OCI-LY1 (cell line): ENCODE measurements around the gene ZNF562.

ENCODE experiments used
- H2AFZ ChIP-seq: fragments of 200-600 bp; sonication (generic), shearing (Covaris generic); 2 replicates; pipeline ENCODE4 v1.6.0; 2014; ENCODE audit warnings: antibody characterized with exemption, mild to moderate bottlenecking, low read length
- H3F3A ChIP-seq: fragments of 200-600 bp; sonication (generic), shearing (Covaris generic); 2 replicates; pipeline ENCODE4 v1.6.0; 2014; ENCODE audit warnings: mild to moderate bottlenecking, antibody characterized with exemption, low read length, moderate library complexity; ENCODE audit not compliant: insufficient read depth
- H3K27ac ChIP-seq: fragments of 200-600 bp; sonication (generic); 2 replicates; pipeline ENCODE4 v1.5.1; 2014; ENCODE audit warnings: low read length, mixed run types, mild to moderate bottlenecking, low read depth; ENCODE audit not compliant: poor library complexity, severe bottlenecking
- H3K27me3 ChIP-seq: fragments of 200-600 bp; sonication (generic); 2 replicates; pipeline ENCODE4 v1.6.0; 2014; ENCODE audit warnings: antibody characterized with exemption, mild to moderate bottlenecking, low read length, moderate library complexity; ENCODE audit not compliant: insufficient read depth
- H3K36me3 ChIP-seq: fragments of 200-600 bp; sonication (generic); 2 replicates; pipeline ENCODE4 v1.6.1; 2014; ENCODE audit warnings: mild to moderate bottlenecking, antibody characterized with exemption, low read length, moderate library complexity, mixed read lengths; ENCODE audit not compliant: insufficient read depth
- H3K4me1 ChIP-seq: fragments of 200-600 bp; sonication (generic); 2 replicates; pipeline ENCODE4 v1.5.1; 2014; ENCODE audit warnings: mild to moderate bottlenecking, low read length, moderate library complexity; ENCODE audit not compliant: insufficient read depth, severe bottlenecking
- H3K4me2 ChIP-seq: fragments of 200-600 bp; sonication (generic), shearing (Covaris generic); 2 replicates; pipeline ENCODE4 v1.6.1; 2014; ENCODE audit warnings: low read length
- H3K4me3 ChIP-seq: fragments of 200-600 bp; sonication (generic); 2 replicates; pipeline ENCODE4 v1.5.1; 2014; ENCODE audit warnings: low read length, low read depth, mild to moderate bottlenecking, mixed read lengths; ENCODE audit not compliant: poor library complexity, severe bottlenecking
- H3K79me2 ChIP-seq: fragments of 200-600 bp; shearing (Covaris generic); 2 replicates; pipeline ENCODE4 v1.6.1; 2016; ENCODE audit warnings: mixed run types, low read length, mixed read lengths; ENCODE audit not compliant: insufficient read depth
- H3K9ac ChIP-seq: fragments of 200-600 bp; sonication (generic), shearing (Covaris generic); 2 replicates; pipeline ENCODE4 v1.6.1; 2014; ENCODE audit warnings: mild to moderate bottlenecking, low read length, mixed read lengths
- H3K9me2 ChIP-seq: fragments of 200-600 bp; sonication (generic), shearing (Covaris generic); 2 replicates; pipeline ENCODE4 v1.6.1; 2014; ENCODE audit warnings: low read depth, mild to moderate bottlenecking, low read length, mixed read lengths
- H3K9me3 ChIP-seq: fragments of 200-600 bp; shearing (Covaris generic); 2 replicates; pipeline ENCODE4 v1.6.1; 2014; ENCODE audit warnings: low read length, mixed read lengths
- H4K20me1 ChIP-seq: fragments of 200-600 bp; sonication (generic), shearing (Covaris generic); 2 replicates; pipeline ENCODE4 v1.6.0; 2016; ENCODE audit warnings: mild to moderate bottlenecking, low read length; ENCODE audit not compliant: insufficient read depth
- CTCF ChIP-seq: fragments of 200-600 bp; sonication (generic), shearing (Covaris generic); IDR thresholded peaks from 2 replicates; pipeline ENCODE4 v1.5.1; 2017; ENCODE audit warnings: mild to moderate bottlenecking, antibody characterized with exemption, low read length, moderate library complexity, mixed read lengths
- EZH2 ChIP-seq: fragments of 200-600 bp; sonication (generic), shearing (Covaris generic); IDR thresholded peaks from 2 replicates; pipeline ENCODE4 v1.8.0; 2017; ENCODE audit warnings: borderline replicate concordance, mixed run types, mild to moderate bottlenecking, antibody characterized with exemption, low read length, moderate library complexity, mixed read lengths

Gene ZNF562

GRCh38 chr19:9671655-9672054 is 3.2 kb downstream of the ZNF562 start:
- Histone ChIP-seq H3K27me3 (no peaks in the 10 kb centered on the region), H3K79me2 (peaks cover 72% of the 10 kb centered on the region), H3K4me1 (no peaks in the 10 kb centered on the region), H3K9me2 (no peaks in the 10 kb centered on the region), H3K27ac (no peak overlapping the region), H4K20me1 (no peaks in the 10 kb centered on the region), H3K9me3 (peaks cover 35% of the 10 kb centered on the region), H3K36me3 (peaks cover 64% of the 10 kb centered on the region), H3K4me3 (no peak overlapping the region), H3F3A (no peaks in the 10 kb centered on the region), H2AFZ (no peak overlapping the region), H3K9ac (no peak overlapping the region), H3K4me2 (no peak overlapping the region)
- TF ChIP-seq CTCF, result no peak
- no peak for TF ChIP-seq EZH2

- H3K9me3 ChIP-seq, result peaks cover 44% of the 10 kb centered on the region
- H3K4me1 ChIP-seq, result no peaks in the 10 kb centered on the region
- no peak overlapping the region for H3K4me3 ChIP-seq
- no peaks in the 10 kb centered on the region for H3K27me3 ChIP-seq
- H4K20me1 ChIP-seq, result no peaks in the 10 kb centered on the region
- peaks cover 85% of the 10 kb centered on the region for H3K79me2 ChIP-seq
- no peak overlapping the region for H3K4me2 ChIP-seq
- H2AFZ ChIP-seq, result no peak overlapping the region
- H3K9ac ChIP-seq, result no peak overlapping the region
- H3F3A ChIP-seq, result no peaks in the 10 kb centered on the region
- H3K36me3 ChIP-seq, result peaks cover 84% of the 10 kb centered on the region
- H3K27ac ChIP-seq, result no peak overlapping the region
- no peak for TF ChIP-seq CTCF
- TF ChIP-seq EZH2, result no peak
- no peaks in the 10 kb centered on the region for H3K9me2 ChIP-seq
Observed at GRCh38 chr19:9668544-9668943, 6.4 kb downstream of the ZNF562 start.

- Histone ChIP-seq H3K9ac (no peak overlapping the region), H3K27me3 (no peaks in the 10 kb centered on the region), H3K4me3 (no peak overlapping the region), H3K4me2 (no peak overlapping the region), H3K27ac (no peak overlapping the region), H3K9me2 (no peaks in the 10 kb centered on the region), H3K79me2 (peaks cover 79% of the 10 kb centered on the region), H3K4me1 (no peaks in the 10 kb centered on the region), H3K36me3 (peaks cover 77% of the 10 kb centered on the region), H3F3A (no peaks in the 10 kb centered on the region), H2AFZ (no peak overlapping the region), H3K9me3 (peaks cover 38% of the 10 kb centered on the region), H4K20me1 (no peaks in the 10 kb centered on the region)
- TF ChIP-seq CTCF, result no peak
- no peak for TF ChIP-seq EZH2
Observed at GRCh38 chr19:9667898-9668297, 7.0 kb downstream of the ZNF562 start.
